ENCODE results near the gene ABHD12.
A peak's percentile ranks its signal among the peaks of the same experiment; 100 is the strongest.

ABHD12 gene

GRCh38 chr20:25303292-25304024 is 87.2 kb downstream of the ABHD12 start:
- no peak for DNase-seq

DNA sequence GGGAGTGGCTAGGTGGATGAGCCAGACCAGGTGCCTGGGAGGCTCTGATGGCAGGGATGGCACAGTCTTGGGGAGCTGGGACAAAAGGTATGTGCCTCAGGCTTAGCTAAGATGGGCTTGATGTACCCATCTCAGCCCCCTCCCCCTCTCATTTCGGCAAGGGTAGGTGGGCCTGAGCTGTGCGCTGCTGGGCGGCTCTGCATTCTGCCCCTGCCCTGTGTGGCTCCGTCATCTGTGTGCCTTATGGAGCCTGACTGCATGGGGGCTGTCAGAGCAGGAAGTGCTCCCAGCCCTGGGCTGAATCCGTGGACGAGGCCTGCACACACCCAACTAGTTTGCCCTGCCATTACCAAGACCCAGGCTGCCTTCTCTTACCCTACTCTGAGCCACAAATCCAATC is 88.0 kb downstream of the ABHD12 start:
- no peak for DNase-seq

DNA sequence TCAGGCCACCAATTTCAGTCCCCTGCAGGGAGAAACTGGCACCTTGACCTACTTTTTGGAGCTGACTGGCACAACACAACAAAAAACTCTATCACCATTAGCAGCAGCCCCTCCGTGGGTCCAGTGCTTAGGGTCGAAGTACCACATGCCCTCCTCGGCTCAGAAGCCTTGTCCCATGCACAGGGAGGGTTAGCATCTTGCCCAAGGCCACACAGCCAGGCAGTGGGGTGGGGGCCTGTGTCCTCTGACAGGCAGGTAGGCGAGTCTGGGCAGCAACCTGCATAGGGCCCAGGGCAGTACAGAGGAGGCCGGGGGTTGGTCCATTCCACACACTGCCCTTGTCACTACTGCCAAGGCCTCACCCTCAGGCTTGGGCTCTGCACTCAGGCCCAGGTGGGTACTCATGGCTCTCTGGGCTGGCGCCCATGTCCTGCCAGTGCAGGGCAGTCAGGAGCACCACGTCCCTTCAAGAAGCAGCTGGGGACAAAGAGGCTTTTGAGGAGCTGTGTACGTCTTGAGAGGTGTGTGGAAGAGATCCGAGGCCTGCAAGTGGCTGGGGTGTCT is 89.2 kb downstream of the ABHD12 start:
- no peak for DNase-seq

- DNase-seq, result no peak
These were observed 90.0 kb downstream of the ABHD12 start for GRCh38 chr20:25300496-25301170.

GRCh38 chr20:25299806-25300205 is 90.8 kb downstream of the ABHD12 start:
- no peak for DNase-seq

DNA sequence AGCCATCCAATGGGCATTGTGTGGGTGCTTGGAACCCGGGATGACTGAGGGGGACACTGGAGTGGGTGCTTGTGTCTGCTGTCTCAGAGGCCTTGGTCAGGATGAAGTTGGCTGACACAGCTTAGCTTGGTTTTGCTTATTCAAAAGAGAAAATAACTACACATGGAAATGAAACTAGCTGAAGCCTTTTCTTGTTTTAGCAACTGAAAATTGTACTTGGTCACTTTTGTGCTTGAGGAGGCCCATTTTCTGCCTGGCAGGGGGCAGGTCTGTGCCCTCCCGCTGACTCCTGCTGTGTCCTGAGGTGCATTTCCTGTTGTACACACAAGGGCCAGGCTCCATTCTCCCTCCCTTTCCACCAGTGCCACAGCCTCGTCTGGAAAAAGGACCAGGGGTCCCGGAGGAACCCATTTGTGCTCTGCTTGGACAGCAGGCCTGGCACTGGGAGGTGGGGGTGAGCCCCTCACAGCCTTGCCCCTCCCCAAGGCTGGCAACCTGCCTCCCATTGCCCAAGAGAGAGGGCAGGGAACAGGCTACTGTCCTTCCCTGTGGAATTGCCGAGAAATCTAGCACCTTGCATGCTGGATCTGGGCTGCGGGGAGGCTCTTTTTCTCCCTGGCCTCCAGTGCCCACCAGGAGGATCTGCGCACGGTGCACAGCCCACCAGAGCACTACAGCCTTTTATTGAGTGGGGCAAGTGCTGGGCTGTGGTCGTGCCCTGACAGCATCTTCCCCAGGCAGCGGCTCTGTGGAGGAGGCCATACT is 93.3 kb downstream of the ABHD12 start:
- no peak for DNase-seq

DNA sequence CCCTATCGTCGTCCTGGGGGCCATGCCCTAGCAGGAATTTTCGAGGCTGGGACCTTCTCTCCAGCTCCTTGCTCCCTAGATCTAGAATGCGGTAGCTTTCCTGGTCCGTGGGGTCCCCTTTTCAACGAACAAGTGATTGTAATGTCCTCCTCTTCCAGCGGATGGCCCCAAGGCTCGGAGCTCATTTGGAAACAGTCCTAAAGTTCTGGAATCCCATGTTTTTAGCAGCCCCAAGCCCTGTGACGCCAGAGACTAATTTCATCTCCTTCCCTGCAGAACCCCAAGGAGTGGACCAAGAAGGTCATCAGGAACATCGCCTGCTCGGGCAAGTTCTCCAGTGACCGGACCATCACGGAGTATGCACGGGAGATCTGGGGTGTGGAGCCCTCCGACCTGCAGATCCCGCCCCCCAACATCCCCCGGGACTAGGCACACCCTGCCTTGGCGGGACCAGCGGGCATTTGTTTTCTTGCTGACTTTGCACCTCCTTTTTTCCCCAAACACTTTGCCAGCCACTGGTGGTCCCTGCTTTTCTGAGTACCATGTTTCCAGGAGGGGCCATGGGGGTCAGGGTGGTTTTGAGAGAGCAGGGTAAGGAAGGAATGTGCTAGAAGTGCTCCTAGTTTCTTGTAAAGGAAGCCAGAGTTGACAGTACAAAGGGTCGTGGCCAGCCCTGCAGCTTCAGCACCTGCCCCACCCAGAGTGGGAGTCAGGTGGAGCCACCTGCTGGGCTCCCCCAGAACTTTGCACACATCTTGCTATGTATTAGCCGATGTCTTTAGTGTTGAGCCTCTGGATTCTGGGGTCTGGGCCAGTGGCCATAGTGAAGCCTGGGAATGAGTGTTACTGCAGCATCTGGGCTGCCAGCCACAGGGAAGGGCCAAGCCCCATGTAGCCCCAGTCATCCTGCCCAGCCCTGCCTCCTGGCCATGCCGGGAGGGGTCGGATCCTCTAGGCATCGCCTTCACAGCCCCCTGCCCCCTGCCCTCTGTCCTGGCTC is 94.2 kb downstream of the ABHD12 start:
- DNase-seq, result peak; percentile 41

- no peak for DNase-seq
These were observed 95.1 kb downstream of the ABHD12 start for GRCh38 chr20:25295386-25296093.

- peak; percentile 78 for DNase-seq
These were observed 95.9 kb downstream of the ABHD12 start for GRCh38 chr20:25294459-25295385.

DNA sequence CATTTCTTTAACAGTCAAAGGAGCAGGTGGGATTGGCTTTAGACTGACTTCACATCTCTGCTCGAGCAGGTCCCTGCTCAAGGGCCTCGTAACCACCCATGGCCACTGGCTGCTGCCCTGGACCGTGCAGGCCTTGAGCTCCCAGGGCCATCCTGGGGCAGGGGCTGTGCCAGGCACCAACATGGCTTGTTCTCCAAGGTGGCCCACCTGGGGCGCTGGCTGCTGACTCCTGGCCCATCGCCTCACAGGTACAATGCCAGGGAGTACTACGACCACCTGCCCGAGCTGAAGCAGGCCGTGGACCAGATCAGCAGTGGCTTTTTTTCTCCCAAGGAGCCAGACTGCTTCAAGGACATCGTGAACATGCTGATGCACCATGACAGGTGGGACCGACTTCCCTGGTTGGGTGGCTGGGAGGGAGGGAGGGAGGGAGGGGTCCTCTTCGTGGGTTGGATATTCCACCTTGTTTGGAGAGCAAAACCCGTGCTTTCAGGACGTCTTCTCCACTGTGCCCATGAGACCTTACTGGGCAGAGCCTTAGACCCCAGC is 96.7 kb downstream of the ABHD12 start:
- no peak for DNase-seq

DNA sequence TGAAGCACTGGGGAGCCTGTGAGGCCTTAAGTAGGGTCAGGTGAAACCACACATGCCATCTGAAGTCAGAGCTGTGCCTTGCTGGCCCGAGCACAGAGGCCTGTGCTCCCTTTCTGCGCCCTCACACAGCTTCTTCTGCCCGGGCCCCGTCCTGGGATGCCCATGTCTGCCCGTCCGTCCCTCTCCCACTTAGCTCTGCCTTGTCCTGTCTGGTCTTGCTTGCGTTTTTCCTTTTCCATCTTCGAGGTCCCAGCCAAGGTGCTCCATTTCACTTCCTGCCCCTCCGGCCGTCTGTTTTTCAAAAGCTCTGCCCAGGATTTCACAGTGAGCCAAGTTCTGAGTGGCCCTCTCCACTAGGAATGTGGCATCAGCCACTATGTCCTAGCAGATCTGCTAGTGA is 97.1 kb downstream of the ABHD12 start:
- no peak for DNase-seq

GRCh38 chr20:25292176-25292891 is 98.3 kb downstream of the ABHD12 start:
- no peak for DNase-seq

GRCh38 chr20:25291432-25292133 is 99.1 kb downstream of the ABHD12 start:
- no peak for DNase-seq

DNA sequence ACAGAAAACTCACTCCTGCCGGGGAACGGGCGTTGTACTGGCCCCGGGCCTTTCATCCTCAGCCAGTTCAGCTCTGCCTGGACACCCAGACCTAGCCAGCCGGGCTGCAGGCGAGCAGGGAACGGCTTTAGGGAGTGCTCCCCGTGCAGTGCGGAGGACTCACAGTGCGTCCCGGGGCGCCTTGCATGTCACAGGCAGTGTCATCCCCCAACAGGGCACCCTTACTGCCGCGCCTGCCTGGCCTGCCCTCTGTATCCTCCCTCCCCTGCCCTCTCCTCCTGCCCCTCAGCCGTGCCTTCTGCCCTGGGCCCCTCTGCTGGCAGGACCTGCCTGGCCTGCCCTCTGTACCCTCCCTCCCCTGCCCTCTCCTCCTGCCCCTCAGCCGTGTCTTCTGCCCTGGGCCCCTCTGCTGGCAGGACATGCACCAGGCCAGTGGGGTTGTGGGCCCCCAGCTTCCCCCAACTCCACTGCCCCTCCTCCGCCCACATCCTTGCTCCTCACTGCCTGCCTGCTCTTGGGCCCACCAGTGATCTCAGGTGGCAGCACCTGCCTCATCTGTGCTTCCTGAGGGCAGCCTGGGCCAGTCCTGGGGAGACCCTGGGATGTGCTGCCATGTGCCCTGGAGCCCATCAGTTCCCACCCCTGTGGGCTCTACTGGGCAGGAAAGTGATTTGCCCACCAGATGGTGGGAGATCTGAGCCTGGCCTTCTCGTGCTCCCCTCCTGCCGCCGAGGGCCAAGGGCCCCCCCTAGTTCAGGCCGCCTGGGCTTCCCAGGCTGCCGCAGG is 99.8 kb downstream of the ABHD12 start:
- no peak for DNase-seq

- no peak for DNase-seq
These were observed 100.6 kb downstream of the ABHD12 start for GRCh38 chr20:25289886-25290597.

GRCh38 chr20:25288291-25289181 is 102.1 kb downstream of the ABHD12 start:
- peak; percentile 2 for DNase-seq
